Lower lobe of right lung (tissue), 2 donors: Measurements from ENCODE around the gene KCNJ9. TPM values are rescaled to one million over a fixed set of nuclear protein-coding genes. Genes with fewer than 3 reads are reported as not detected.

Experiments
- ATAC-seq, 2 donors: fragments of 200-7000 bp; cut with Tn5 transposase; one replicate each; pipeline ENCODE4 v1.9.1; 2020 to 2022; ENCODE audit warnings: mild to moderate bottlenecking in 2 of 2, moderate library complexity in 2 of 2
- DNase-seq: peaks from one replicate; pipeline ENCODE4 v3.0.0-alpha.2; 2020
- H3K27ac ChIP-seq: fragments of 200-600 bp; one replicate; pipeline ENCODE4 v1.8.0; 2022
- H3K27me3 ChIP-seq: fragments of 200-600 bp; one replicate; pipeline ENCODE4 v1.8.0; 2022; ENCODE audit warnings: low read depth
- H3K36me3 ChIP-seq: fragments of 200-600 bp; one replicate; pipeline ENCODE4 v1.8.0; 2022; ENCODE audit warnings: mild to moderate bottlenecking
- H3K4me1 ChIP-seq: fragments of 200-600 bp; one replicate; pipeline ENCODE4 v1.8.0; 2022
- H3K4me3 ChIP-seq: fragments of 200-600 bp; one replicate; pipeline ENCODE4 v1.8.0; 2022; ENCODE audit warnings: mild to moderate bottlenecking
- H3K9me3 ChIP-seq: fragments of 200-600 bp; one replicate; pipeline ENCODE4 v1.8.0; 2022
- intact Hi-C: fragments of 100-400 bp; cut with DNase I; formaldehyde crosslinking; loops from one replicate; pipeline ENCODE4 v1.11.0; 2022
- total RNA-seq: library from RNA; stranded (reverse); fragmentation: NEBNext Ultra II Directional; extraction: Animal tissue kit (Norgen Biotek cat#: 25700); gene quantifications from one replicate; pipeline ENCODE4 v1.2.1, GENCODE V29; 2021
- TF ChIP-seq, protein P1 (sequence below): fragments of 200-600 bp; IDR thresholded peaks from one replicate; pipeline ENCODE4 v1.8.0; 2022; ENCODE audit warnings: antibody characterized with exemption, mild to moderate bottlenecking
- donor health status: DM: no; HTN: yes; CAD: no; lungs with severe emphysema.

KCNJ9 gene
- total RNA-seq, 1 donor from 2014 or later = not detected

DNA sequence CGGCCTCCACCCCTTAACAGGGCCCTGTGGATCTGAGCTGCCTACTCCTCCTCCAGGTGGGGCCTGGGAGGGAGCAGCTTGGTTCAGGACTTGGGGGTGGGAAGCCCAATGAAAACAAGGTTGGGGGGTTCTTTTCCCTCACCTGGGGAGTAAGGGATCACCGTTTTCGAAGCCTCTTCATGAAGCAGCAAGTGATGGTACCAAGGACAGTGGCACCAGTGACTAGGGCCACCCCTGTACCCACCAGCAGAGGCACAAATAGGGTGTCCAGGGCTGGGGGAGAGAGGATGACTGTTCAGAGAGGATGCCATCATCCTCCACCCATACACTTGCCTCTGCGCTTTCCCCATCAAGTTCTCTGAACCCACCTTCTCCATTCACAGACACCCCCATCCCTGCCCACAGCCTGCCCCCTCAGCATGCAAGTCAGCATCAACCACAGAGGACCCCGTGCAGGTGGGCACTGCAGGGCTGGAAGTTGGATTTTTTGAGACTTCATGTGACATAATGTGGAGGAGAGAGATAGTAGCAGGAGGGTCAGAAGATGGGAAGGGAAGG, 10.4 kb downstream of the KCNJ9 start:
- Histone ChIP-seq H3K4me1 (peaks cover 11% of the 10 kb centered on the region), H3K27me3 (no peaks in the 10 kb centered on the region), H3K36me3 (peaks cover 66% of the 10 kb centered on the region), H3K27ac (no peak overlapping the region), H3K9me3 (no peaks in the 10 kb centered on the region), H3K4me3 (no peak overlapping the region)
- intact Hi-C loops = no loop called here
- TF ChIP-seq, protein P1, sequence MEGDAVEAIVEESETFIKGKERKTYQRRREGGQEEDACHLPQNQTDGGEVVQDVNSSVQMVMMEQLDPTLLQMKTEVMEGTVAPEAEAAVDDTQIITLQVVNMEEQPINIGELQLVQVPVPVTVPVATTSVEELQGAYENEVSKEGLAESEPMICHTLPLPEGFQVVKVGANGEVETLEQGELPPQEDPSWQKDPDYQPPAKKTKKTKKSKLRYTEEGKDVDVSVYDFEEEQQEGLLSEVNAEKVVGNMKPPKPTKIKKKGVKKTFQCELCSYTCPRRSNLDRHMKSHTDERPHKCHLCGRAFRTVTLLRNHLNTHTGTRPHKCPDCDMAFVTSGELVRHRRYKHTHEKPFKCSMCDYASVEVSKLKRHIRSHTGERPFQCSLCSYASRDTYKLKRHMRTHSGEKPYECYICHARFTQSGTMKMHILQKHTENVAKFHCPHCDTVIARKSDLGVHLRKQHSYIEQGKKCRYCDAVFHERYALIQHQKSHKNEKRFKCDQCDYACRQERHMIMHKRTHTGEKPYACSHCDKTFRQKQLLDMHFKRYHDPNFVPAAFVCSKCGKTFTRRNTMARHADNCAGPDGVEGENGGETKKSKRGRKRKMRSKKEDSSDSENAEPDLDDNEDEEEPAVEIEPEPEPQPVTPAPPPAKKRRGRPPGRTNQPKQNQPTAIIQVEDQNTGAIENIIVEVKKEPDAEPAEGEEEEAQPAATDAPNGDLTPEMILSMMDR = no peak
- no peak for DNase-seq
- ATAC-seq = no peak

DNA sequence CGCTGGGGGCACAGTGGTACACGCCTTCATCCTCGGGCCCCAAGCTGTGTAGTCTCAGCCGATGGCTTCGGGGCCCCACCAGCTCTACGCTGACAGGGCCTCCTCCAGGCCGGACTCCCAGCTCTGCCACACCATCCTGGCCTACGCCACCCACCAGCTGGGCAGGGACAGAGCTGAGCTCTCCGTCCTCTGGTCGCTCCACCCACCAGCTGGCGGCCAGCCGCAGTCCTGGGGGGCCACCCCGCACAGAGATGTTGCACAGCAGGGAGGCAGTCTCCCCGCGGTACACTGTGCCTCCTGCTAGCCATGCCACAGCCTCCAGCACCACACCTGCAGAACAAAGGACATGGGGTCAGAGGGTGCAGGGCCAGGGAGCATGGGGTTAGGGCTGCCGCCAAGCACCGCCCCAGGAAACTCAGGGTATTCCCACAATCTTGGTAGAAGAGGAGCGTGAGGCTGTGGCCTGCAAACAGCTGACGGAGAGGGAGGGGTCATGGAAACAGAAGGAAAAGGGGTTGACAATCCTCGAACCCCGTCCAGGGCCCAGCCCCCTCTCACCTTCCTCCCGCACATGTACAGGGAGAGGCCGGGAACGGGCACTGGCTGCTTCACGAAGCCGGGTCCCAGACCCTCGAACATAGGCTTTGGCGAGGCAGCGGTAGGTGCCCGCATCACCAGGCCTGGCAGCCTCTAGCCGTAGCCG, 11.2 kb downstream of the KCNJ9 start:
- Histone ChIP-seq H3K4me1 (peaks cover 19% of the 10 kb centered on the region), H3K36me3 (peaks cover 66% of the 10 kb centered on the region), H3K27me3 (no peaks in the 10 kb centered on the region), H3K27ac (no peak overlapping the region), H3K9me3 (no peaks in the 10 kb centered on the region), H3K4me3 (no peak overlapping the region)
- TF ChIP-seq, protein P1 = no peak
- ATAC-seq = no peak
- intact Hi-C loops = no loop called here
- no peak for DNase-seq

DNA sequence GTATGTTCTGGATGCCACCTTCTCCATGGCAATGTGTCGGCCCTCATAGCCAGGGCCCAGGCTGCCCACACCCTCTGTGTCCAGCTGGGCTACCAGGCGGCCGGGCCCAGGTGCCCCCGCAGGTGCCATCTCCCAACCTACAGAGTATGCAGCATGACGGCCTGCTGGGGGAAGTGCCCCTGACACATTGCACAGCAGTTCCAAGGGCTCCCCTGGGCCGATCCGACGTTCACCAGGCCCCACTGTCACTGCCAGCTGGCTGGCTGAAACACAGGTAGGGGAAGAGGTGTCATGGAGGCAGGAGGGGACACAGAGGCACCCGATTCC, 11.7 kb downstream of the KCNJ9 start:
- Histone ChIP-seq H3K27ac (no peak overlapping the region), H3K27me3 (no peaks in the 10 kb centered on the region), H3K36me3 (peaks cover 63% of the 10 kb centered on the region), H3K4me1 (peaks cover 24% of the 10 kb centered on the region), H3K9me3 (no peaks in the 10 kb centered on the region), H3K4me3 (no peak overlapping the region)
- no peak for ATAC-seq
- TF ChIP-seq, protein P1 = no peak
- DNase-seq = no peak
- intact Hi-C loops = no loop called here

DNA sequence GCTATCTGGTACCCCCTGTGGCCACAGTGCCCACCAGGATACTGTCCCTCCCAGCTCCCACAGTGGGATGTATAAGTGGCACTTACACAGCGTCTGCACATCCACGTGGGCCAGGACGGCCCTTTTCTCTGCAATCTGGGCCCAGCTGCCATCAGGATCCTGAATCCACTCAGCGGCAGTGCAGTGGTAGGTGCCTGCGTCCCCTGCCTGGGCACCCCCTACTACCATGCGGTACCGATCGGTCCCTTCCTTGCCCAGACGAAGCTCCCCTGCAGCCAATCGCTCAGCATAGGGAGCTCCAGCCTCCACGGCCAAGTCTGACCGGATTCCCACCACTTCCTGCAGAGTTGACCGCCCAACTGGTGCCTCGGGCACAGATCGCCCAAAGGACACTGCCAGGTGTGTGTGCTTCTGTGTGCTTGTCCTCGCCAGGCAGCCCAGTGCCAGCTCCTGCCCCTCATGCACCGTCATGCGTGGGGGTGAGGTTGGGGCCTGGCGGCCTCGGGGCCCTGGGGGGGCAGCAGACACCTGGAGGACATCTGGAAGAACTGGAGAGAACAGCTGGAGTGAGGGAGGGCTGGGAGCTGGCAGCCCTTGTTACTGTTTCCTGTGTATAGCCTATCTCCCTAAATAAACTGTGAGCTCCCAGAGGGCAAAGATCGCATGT, 12.4 kb downstream of the KCNJ9 start:
- Histone ChIP-seq H3K4me3 (no peak overlapping the region), H3K9me3 (no peaks in the 10 kb centered on the region), H3K27ac (no peak overlapping the region), H3K36me3 (peaks cover 56% of the 10 kb centered on the region), H3K27me3 (no peaks in the 10 kb centered on the region), H3K4me1 (peaks cover 24% of the 10 kb centered on the region)
- TF ChIP-seq, protein P1 = no peak
- ATAC-seq (no peak), DNase-seq (no peak)
- intact Hi-C loops = no loop called here

DNA sequence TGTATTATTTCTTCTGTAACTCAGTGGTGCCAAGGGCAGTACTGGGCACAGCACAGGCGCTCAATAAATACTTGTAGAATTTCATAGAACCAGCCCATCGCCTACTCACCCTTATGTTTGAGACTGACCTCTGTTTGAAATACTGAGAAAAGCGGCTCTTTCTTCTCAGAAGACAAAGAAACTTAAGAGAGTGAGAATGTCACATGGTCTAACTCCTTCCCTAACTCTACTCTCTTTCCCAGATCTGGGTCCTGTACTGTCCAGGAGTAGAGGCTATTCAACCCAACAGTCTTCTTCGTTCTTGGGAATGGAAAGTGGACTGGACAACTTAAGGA, 12.9 kb downstream of the KCNJ9 start:
- Histone ChIP-seq H3K36me3 (peaks cover 51% of the 10 kb centered on the region), H3K4me3 (no peak overlapping the region), H3K27ac (no peak overlapping the region), H3K4me1 (peaks cover 25% of the 10 kb centered on the region), H3K9me3 (no peaks in the 10 kb centered on the region), H3K27me3 (no peaks in the 10 kb centered on the region)
- intact Hi-C loops = no loop called here
- TF ChIP-seq, protein P1 = no peak
- no peak for DNase-seq
- ATAC-seq = no peak
